Adipocyte (in vitro differentiated cells): ENCODE data around the gene SP3.

Source experiments
- DNase-seq: peaks from one replicate; pipeline ENCODE4 v3.0.0-alpha.2; 2015; ENCODE audit warnings: low read depth
- H3K27me3 ChIP-seq: replicated peaks from 2 replicates; pipeline ENCODE4 v1.7.0; 2013; ENCODE audit warnings: mild to moderate bottlenecking, low read length, moderate library complexity; ENCODE audit not compliant: control insufficient read depth, insufficient read depth
- H3K36me3 ChIP-seq: 2 replicates; pipeline ENCODE4 v1.7.0; 2013; ENCODE audit warnings: low read length, mild to moderate bottlenecking, moderate library complexity; ENCODE audit not compliant: control insufficient read depth, insufficient read depth, severe bottlenecking
- H3K4me1 ChIP-seq: 2 replicates; pipeline ENCODE4 v1.7.0; 2013; ENCODE audit warnings: mild to moderate bottlenecking, low read length, moderate library complexity; ENCODE audit not compliant: control insufficient read depth, insufficient read depth
- H3K4me3 ChIP-seq: 2 replicates; pipeline ENCODE4 v1.7.0; 2013; ENCODE audit warnings: mild to moderate bottlenecking, low read length, moderate library complexity
- H3K9ac ChIP-seq: 2 replicates; pipeline ENCODE4 v1.7.0; 2013; ENCODE audit warnings: mild to moderate bottlenecking, low read length, moderate library complexity
- H3K9me3 ChIP-seq: 2 replicates; pipeline ENCODE4 v1.7.0; 2013; ENCODE audit warnings: mild to moderate bottlenecking, low read length, moderate library complexity; ENCODE audit not compliant: control insufficient read depth

Gene SP3

GRCh38 chr2:173865971-173866873 lies 99.0 kb downstream of the SP3 start:
- H3K9ac ChIP-seq: no peak overlapping the region
- H3K27me3 ChIP-seq: peaks cover 6% of the 10 kb centered on the region
- no peak for DNase-seq
- no peak overlapping the region for H3K4me3 ChIP-seq
- H3K4me1 ChIP-seq: peaks cover 4% of the 10 kb centered on the region
- H3K9me3 ChIP-seq: no peaks in the 10 kb centered on the region
- no peaks in the 10 kb centered on the region for H3K36me3 ChIP-seq

- no peak overlapping the region for H3K9ac ChIP-seq
- no peak overlapping the region for H3K4me3 ChIP-seq
- H3K36me3 ChIP-seq: no peaks in the 10 kb centered on the region
- H3K9me3 ChIP-seq: no peaks in the 10 kb centered on the region
- peaks cover 10% of the 10 kb centered on the region for H3K27me3 ChIP-seq
- DNase-seq: no peak
- H3K4me1 ChIP-seq: peaks cover 4% of the 10 kb centered on the region
These were observed 102.5 kb downstream of the SP3 start for GRCh38 chr2:173862612-173863217.

GRCh38 chr2:173860566-173860965 lies 104.6 kb downstream of the SP3 start:
- no peaks in the 10 kb centered on the region for H3K9me3 ChIP-seq
- no peak overlapping the region for H3K4me3 ChIP-seq
- no peak for DNase-seq
- peaks cover 10% of the 10 kb centered on the region for H3K27me3 ChIP-seq
- peaks cover 5% of the 10 kb centered on the region for H3K4me1 ChIP-seq
- no peaks in the 10 kb centered on the region for H3K36me3 ChIP-seq
- no peak overlapping the region for H3K9ac ChIP-seq

- Histone ChIP-seq H3K9me3 (no peaks in the 10 kb centered on the region), H3K36me3 (no peaks in the 10 kb centered on the region), H3K9ac (no peak overlapping the region), H3K27me3 (peaks cover 10% of the 10 kb centered on the region), H3K4me1 (peaks cover 10% of the 10 kb centered on the region), H3K4me3 (no peak overlapping the region)
- no peak for DNase-seq
These were observed 105.1 kb downstream of the SP3 start for GRCh38 chr2:173860082-173860481.

- Histone ChIP-seq H3K36me3 (no peaks in the 10 kb centered on the region), H3K4me3 (no peak overlapping the region), H3K4me1 (peaks cover 20% of the 10 kb centered on the region), H3K9ac (no peak overlapping the region), H3K27me3 (peaks cover 4% of the 10 kb centered on the region), H3K9me3 (no peaks in the 10 kb centered on the region)
- DNase-seq: no peak
These were observed 106.9 kb downstream of the SP3 start for GRCh38 chr2:173858291-173858731.
